ENCODE results near the gene PUDP.
"Not testable (repeated sequence)": the region's sequence is repeated elsewhere in the genome, so short reads cannot be mapped to it uniquely, and the experiment has no call there.

PUDP gene

DNA sequence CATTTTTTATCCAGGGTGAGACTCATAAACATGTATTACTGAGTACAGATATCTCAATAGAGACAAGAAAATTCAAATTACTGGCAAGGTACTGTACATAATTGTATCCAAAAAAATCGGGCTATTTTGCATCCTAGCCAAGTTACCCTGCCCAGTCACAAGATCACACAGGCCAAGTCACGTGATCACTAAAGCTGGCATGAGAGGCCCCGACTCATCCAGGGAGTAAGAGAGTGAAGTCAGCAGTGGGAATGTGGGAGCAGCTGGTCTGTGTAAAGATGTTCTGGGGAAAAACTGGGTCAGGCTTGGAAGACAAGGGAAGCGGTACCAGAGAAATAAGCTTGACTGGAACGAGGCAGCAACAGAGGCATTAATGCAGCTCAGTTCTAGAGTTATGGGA is 119.7 kb downstream of the PUDP start:
- no peak overlapping the region for H3K4me3 ChIP-seq (ENCODE audit: low read depth, low read length)
- TF ChIP-seq, protein P1, sequence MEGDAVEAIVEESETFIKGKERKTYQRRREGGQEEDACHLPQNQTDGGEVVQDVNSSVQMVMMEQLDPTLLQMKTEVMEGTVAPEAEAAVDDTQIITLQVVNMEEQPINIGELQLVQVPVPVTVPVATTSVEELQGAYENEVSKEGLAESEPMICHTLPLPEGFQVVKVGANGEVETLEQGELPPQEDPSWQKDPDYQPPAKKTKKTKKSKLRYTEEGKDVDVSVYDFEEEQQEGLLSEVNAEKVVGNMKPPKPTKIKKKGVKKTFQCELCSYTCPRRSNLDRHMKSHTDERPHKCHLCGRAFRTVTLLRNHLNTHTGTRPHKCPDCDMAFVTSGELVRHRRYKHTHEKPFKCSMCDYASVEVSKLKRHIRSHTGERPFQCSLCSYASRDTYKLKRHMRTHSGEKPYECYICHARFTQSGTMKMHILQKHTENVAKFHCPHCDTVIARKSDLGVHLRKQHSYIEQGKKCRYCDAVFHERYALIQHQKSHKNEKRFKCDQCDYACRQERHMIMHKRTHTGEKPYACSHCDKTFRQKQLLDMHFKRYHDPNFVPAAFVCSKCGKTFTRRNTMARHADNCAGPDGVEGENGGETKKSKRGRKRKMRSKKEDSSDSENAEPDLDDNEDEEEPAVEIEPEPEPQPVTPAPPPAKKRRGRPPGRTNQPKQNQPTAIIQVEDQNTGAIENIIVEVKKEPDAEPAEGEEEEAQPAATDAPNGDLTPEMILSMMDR (IDR thresholded peaks at IDR 0.05; ENCODE audit: low read depth, low read length) = no peak

DNA sequence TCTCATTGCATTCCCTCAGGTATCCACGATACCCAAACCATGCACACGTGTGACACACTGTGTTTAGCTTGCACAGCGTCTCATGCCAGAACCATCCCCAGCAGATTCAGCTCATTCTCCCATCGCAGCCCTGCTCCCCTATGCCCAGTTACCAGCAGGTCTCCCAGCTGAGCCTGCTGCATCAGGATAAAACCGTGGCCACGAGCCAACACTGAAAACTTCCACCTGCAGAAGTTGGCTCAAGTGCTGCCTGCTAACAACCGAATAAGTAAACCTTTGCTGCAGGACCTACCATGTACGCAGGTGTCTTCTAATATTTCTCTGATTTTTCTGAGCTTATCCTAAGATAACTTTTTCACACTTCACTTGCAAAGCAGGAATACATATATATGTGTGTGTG is 120.9 kb downstream of the PUDP start:
- TF ChIP-seq, protein P1 (IDR thresholded peaks at IDR 0.05; ENCODE audit: low read depth, low read length) = no peak
- H3K4me3 ChIP-seq (ENCODE audit: low read depth, low read length) = no peak overlapping the region

DNA sequence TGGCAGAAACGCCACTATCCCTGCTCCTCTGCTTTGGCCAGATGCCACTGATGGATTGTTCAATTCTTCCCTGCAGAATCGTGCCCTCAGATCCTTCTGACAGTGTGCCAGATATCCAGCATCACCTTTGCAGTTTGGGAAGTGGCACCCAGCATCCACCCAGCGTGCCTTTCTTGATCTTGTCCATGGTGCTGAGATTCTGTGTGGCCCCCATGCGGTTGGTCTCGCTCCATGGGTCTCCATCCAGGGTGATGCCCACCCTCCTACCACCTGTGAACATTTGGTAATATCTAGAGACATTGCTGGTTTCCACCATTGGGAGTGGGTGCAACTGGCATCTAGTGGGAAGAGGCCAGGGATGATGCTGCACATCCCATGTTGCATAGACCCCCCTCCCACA is 121.6 kb downstream of the PUDP start:
- H3K4me3 ChIP-seq (ENCODE audit: low read depth, low read length) = not testable (repeated sequence)

DNA sequence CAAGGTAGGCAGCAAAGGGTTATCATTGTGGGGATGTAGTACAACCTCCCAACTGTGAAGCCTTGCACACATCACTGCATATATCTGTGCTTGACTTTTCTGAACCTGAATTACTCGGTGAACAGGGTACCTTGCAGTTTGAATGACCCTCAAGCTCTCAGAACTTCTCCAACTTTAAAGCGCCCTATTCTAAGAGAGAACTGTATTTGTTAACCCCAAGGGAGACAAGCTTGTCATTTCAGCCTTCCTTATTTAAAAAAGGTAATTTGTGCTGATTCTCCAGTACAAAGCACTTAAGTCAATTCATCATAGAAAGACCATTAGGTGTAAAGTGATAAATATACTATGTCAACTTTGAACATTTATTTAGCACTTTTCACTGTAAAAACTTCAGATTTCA is 122.5 kb downstream of the PUDP start:
- no peak overlapping the region for H3K4me3 ChIP-seq (ENCODE audit: low read depth, low read length)
- TF ChIP-seq, protein P1 (IDR thresholded peaks at IDR 0.05; ENCODE audit: low read depth, low read length) = no peak

DNA sequence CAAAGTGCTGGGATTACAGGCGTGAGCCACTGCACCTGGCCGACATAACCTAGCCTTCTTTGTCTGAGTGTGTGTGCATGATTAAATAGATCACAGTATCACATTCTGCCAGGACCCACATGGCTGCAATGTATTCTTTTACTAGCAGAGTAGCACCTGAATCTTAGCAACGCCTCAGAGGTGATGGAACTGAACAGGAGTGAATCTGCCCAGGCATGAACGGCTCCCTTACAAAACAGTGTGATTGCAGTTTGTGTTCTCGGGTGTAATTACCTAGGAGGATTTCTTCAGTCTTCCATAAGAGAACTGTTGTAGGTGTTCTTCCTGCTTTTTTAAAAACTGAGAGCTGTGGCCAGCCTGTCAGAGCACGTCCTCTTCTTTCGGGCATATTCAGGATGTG is 123.1 kb downstream of the PUDP start:
- TF ChIP-seq, protein P1 (IDR thresholded peaks at IDR 0.05; ENCODE audit: low read depth, low read length) = no peak
- H3K4me3 ChIP-seq (ENCODE audit: low read depth, low read length) = no peak overlapping the region

DNA sequence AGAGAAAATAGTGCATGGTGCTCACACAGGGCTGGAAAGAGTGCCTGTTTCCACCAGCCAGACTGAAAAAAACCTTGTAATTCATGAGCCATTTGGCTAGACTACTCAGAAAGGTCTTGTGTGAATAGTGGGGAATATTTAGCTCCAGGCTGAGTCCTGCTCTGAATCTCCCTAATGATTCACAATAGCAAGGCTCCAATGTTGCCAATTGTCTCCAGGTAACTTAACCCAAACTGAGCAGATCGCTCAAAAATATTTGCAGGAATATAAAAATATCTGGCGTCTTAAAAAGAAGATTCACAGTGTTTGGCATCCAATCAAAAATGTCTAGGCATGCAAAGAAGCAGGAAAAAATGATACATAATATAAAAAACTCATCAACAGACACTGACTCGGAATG is 125.0 kb downstream of the PUDP start:
- not testable (repeated sequence) for H3K4me3 ChIP-seq (ENCODE audit: low read depth, low read length)

DNA sequence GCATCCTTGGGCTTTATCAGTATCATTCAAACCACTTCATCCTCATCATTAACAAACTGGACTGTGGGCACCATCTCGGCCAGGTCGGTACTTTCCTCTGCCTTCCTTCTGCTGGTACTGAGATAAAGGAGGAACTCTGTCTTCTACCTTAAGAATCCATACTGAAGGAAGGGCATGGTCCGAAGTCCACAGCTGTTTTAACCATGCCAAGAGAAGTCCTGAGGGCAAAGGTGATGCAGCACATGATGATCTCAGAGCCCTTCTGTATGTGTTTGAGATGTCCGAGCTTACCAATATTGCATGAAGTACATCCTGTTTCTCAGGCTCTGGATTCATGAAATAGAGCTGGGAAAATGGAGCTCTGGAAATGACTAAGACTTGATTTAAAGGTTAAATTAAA is 126.0 kb downstream of the PUDP start:
- H3K4me3 ChIP-seq (ENCODE audit: low read depth, low read length) = no peak overlapping the region
- TF ChIP-seq, protein P1 (IDR thresholded peaks at IDR 0.05; ENCODE audit: low read depth, low read length) = no peak

DNA sequence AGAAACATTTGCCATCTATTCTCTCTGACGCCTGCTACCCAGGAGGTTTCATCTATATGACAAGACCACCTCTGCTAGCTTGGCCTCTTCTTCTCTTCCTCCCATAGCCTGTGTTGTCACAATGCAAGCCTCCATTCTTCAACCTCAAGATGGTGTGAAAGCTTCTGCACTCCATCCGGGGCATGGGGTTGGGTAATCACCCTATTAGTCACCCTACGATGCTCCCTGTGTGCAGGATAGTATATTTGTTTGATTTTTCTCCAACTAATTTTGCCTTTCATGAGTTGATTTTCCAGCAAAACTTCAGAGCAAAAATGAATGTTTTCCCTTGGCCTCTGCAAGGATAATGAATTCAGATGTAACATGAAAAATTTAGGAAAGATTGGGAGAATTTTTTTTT is 128.4 kb downstream of the PUDP start:
- TF ChIP-seq, protein P1 (IDR thresholded peaks at IDR 0.05; ENCODE audit: low read depth, low read length) = no peak
- no peak overlapping the region for H3K4me3 ChIP-seq (ENCODE audit: low read depth, low read length)

DNA sequence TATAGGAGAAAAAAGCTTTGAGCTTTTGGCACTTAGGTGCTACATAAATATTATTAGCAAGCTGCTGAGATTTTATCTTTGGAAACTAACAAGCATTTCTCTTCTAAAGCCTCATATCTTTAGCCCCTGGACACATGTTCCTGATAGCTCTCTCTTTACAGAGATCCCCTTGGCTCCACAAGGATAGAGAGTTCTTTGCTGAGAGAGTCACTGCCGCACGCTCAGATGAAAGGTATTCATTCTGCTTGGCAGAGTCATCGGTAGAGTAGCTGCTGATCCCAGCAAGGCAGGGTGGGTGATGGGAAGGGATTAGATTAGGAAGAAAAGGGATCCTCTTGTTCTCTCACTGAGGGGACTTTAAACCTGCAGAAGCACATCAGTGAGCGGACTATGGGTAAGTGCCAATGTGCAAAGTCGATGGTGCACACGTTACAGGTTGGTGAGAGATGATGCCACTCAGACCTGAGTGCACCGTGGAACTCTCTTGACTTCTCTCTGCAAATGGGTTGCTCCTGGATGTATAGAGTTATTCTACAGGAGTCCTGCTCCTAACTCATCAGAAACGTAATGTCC is 135.6 kb downstream of the PUDP start:
- not testable (repeated sequence) for H3K4me3 ChIP-seq (ENCODE audit: low read depth, low read length)

DNA sequence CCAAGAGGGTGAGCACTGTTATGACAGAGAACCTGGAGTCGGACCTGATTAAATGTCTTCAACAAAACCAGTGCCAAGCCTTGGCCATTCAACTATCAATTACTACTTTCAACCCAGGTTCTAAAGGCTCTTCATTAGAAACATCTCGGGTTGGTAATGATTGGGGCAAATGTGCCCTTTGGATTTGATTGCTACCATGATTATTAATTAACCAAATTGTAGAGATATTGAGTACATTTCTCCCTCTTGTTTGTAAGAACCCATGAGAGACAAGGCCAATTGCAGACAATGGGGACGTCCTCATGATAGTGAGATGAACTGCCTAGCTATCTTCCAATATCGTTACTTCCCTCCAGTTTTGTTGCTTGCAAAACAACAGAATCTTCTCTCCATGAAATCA is 137.1 kb downstream of the PUDP start:
- not testable (repeated sequence) for H3K4me3 ChIP-seq (ENCODE audit: low read depth, low read length)

DNA sequence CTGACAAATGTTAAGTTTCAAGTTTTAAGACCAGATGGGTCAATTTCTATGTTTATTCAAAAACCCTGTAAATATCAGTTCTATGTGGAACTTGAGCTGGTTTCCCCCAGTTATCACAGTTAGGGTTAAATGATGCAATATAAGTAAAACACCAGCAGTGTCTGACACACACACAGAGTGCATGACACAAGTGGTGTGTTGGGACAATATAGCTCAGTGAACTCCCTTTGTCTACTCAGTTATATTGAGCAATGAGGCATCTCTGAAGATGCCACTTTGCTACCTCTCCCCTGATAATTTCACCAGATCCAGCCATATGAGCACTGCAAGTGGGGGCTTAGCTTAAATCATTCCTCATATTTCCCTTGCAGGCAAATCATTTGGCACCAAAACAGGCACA is 140.6 kb downstream of the PUDP start:
- H3K4me3 ChIP-seq (ENCODE audit: low read depth, low read length) = not testable (repeated sequence)

All from WI38 (cell line).